Activated T-cell treated with anti-CD3 and anti-CD28 coated beads, Interleukin-2, amount 50 U/mL, for 24 hours (primary cell): Measurements from ENCODE around the gene PDCD7.
"Not testable (repeated sequence)": the region's sequence is repeated elsewhere in the genome, so short reads cannot be mapped to it uniquely, and the experiment has no call there.

ENCODE experiments used
- DNase-seq: peaks from one replicate; pipeline ENCODE4 v3.0.0-alpha.2; 2020
- H3K27ac Mint-ChIP-seq: 2 replicates; pipeline ENCODE4 v1.8.0; 2020; ENCODE audit warnings: mild to moderate bottlenecking, mixed read lengths
- H3K27me3 Mint-ChIP-seq: 2 replicates; pipeline ENCODE4 v1.8.0; 2020; ENCODE audit warnings: mixed read lengths
- H3K36me3 Mint-ChIP-seq: 2 replicates; pipeline ENCODE4 v1.8.0; 2020; ENCODE audit warnings: low read depth, mixed read lengths
- H3K4me1 Mint-ChIP-seq: 2 replicates; pipeline ENCODE4 v1.8.0; 2020; ENCODE audit warnings: low read depth, mixed read lengths
- H3K4me3 Mint-ChIP-seq: 2 replicates; pipeline ENCODE4 v1.8.0; 2020; ENCODE audit warnings: mild to moderate bottlenecking, moderate library complexity, mixed read lengths
- H3K9me3 Mint-ChIP-seq: 2 replicates; pipeline ENCODE4 v1.8.0; 2020; ENCODE audit warnings: mixed read lengths

The PDCD7 gene

GRCh38 chr15:65154720-65155119 lies 21.1 kb upstream of the PDCD7 start:
- Mint-ChIP-seq H3K27me3 (no peaks in the 10 kb centered on the region), H3K4me1 (no peaks in the 10 kb centered on the region), H3K27ac (no peak overlapping the region), H3K36me3 (peaks cover 87% of the 10 kb centered on the region), H3K4me3 (no peak overlapping the region), H3K9me3 (no peaks in the 10 kb centered on the region)
- DNase-seq = no peak

DNA sequence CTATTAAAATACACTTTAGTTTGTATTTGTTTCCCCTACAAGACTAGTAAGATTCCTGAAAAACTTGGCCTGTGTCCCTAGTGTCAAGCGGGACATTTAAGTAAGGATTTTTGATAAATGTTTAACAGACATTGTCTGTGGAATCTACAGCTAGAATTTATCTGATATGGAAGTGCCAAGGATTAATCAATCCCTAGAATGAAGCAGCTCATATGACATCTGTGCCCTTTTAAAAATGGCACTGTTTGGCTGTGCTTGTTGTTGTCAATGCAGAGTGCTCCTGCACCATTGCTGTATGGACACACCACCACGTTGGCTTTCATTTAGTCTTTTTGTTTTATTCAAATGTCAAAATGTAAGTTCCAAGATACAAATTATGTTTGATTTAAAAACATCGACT lies 14.3 kb upstream of the PDCD7 start:
- Mint-ChIP-seq H3K9me3 (no peaks in the 10 kb centered on the region), H3K4me1 (no peaks in the 10 kb centered on the region), H3K36me3 (peaks cover 62% of the 10 kb centered on the region), H3K4me3 (no peak overlapping the region), H3K27me3 (no peaks in the 10 kb centered on the region), H3K27ac (peak overlapping the region; percentile 5)
- DNase-seq = no peak

DNA sequence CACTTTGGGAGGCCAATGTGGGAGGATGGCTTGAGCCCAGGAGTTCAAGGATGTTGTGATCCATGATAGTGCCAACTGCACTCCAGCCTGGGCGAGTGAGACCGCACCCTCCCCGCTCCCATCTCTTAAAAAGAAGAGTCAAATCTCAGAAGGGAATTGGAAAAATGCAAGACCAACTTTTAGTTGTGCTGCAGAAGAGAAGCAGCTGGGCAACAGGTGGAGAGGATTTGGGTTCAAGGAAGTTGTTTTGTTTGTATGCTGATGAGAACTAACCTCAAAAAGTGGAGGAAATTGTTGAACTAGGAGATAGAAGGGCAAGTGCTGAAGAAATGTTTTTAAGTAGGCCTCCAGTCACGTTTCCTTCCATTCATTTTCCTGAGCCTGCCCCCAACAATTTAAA lies 12.8 kb upstream of the PDCD7 start:
- no peak for DNase-seq
- H3K27ac Mint-ChIP-seq = peak overlapping the region; percentile 27
- H3K36me3 Mint-ChIP-seq = peaks cover 50% of the 10 kb centered on the region
- H3K4me3 Mint-ChIP-seq = no peak overlapping the region
- no peaks in the 10 kb centered on the region for H3K9me3 Mint-ChIP-seq
- no peaks in the 10 kb centered on the region for H3K4me1 Mint-ChIP-seq
- no peaks in the 10 kb centered on the region for H3K27me3 Mint-ChIP-seq

DNA sequence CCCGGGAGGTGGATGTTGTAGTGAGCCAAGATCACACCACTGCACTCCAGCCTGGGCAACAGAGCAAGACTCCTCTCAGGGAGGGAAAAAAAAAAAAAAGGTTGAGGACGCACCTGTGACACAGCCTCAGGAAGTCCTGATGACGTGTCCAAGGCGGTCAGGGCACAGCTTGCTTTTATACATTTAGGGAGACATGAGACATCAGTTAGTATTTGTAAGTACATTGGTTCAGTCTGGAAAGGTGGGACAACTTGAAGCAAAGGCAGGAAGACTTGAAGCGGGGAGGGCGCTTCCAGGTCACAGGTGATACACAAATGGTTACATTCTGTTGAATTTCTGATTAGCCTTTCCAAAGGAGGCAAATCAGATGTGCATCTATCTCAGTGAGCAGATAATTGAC lies 5.0 kb upstream of the PDCD7 start:
- DNase-seq, H3K27ac Mint-ChIP-seq, H3K9me3 Mint-ChIP-seq, H3K36me3 Mint-ChIP-seq, H3K4me3 Mint-ChIP-seq, H3K4me1 Mint-ChIP-seq, H3K27me3 Mint-ChIP-seq: not testable (repeated sequence)

- H3K4me1 Mint-ChIP-seq, H3K36me3 Mint-ChIP-seq, H3K9me3 Mint-ChIP-seq, H3K27ac Mint-ChIP-seq, DNase-seq, H3K4me3 Mint-ChIP-seq, H3K27me3 Mint-ChIP-seq: not testable (repeated sequence)
Observed at GRCh38 chr15:65137893-65138292, 4.3 kb upstream of the PDCD7 start.

GRCh38 chr15:65137089-65137488 lies 3.5 kb upstream of the PDCD7 start:
- H3K27me3 Mint-ChIP-seq = not testable (repeated sequence)

DNA sequence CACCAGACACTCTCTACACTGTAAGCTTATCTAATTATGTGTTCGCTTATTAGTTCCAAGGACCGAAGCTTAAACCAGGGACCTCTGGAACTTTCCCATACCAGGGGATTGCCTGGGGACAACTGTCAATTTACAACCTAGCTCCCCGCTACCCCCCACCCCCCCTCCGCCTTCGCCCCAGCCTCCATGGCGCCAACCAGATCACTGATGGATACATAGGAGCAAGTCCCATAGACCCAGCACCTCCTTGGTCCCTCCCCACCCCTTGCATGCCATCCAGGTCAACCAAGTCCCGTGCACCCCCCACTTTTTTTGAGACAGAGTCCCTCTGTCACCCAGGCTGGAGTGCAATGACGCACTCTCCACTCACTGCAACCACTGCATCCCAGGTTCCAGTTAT lies 930 bp upstream of the PDCD7 start:
- H3K4me3 Mint-ChIP-seq = peak overlapping the region; percentile 93
- peaks cover 7% of the 10 kb centered on the region for H3K9me3 Mint-ChIP-seq
- peaks cover 24% of the 10 kb centered on the region for H3K36me3 Mint-ChIP-seq
- H3K27me3 Mint-ChIP-seq = no peaks in the 10 kb centered on the region
- no peak for DNase-seq
- H3K4me1 Mint-ChIP-seq = peaks cover 21% of the 10 kb centered on the region
- H3K27ac Mint-ChIP-seq = no peak overlapping the region

More at GRCh38 chr15:65137089-65137488, 3.5 kb upstream of the PDCD7 start:
- H3K4me3 Mint-ChIP-seq, H3K4me1 Mint-ChIP-seq, H3K9me3 Mint-ChIP-seq, DNase-seq, H3K27ac Mint-ChIP-seq: not testable (repeated sequence)
- peaks cover 11% of the 10 kb centered on the region for H3K36me3 Mint-ChIP-seq

DNA sequence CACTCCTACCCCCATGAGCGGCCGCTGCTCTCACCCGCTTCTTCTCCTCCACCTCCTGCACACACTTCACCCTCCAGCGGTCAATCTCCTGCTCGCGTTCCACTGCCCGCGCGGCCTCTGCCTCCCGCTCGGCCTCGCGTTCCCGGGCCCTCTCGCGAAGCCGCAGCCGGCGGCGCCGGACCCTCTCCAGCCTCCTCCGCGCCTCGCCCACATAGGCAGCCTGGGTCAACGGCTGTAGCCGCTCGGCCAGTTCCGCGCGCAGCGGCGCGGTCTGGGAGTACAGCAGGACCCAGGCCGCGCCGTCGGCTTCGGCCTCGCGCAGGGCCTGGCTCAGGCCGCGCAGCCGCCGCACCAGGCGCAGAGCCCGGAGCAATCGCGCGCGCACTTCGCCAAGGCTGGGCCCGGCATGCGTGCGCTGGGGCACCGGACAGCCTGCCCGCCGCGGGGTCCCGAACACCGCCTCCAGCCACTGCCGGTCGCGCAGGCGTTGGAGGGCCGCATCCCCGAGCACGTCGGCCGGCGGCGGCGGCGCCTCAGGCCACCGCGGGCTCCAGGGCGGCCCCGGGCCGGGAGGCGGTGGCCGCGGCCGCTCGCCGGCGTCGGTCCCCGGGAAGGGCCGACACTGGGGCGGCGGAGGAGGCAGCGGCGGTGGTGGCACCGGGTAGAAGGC lies 595 bp downstream of the PDCD7 start:
- Mint-ChIP-seq H3K36me3 (peaks cover 39% of the 10 kb centered on the region), H3K27ac (peak overlapping the region; percentile 88), H3K9me3 (peaks cover 7% of the 10 kb centered on the region), H3K27me3 (no peaks in the 10 kb centered on the region), H3K4me1 (peaks cover 28% of the 10 kb centered on the region), H3K4me3 (peak overlapping the region; percentile 93)
- peak; percentile 59 for DNase-seq

GRCh38 chr15:65130941-65131340 lies 2.7 kb downstream of the PDCD7 start:
- Mint-ChIP-seq H3K27ac (peak overlapping the region; percentile 20), H3K4me1 (peaks cover 33% of the 10 kb centered on the region), H3K9me3 (no peaks in the 10 kb centered on the region), H3K27me3 (no peaks in the 10 kb centered on the region), H3K36me3 (peaks cover 58% of the 10 kb centered on the region), H3K4me3 (no peak overlapping the region)
- no peak for DNase-seq

- Mint-ChIP-seq H3K4me1 (no peaks in the 10 kb centered on the region), H3K27ac (no peak overlapping the region), H3K4me3 (no peak overlapping the region), H3K9me3 (no peaks in the 10 kb centered on the region), H3K27me3 (no peaks in the 10 kb centered on the region), H3K36me3 (peaks cover 88% of the 10 kb centered on the region)
- no peak for DNase-seq
Observed at GRCh38 chr15:65115542-65115941, 18.1 kb downstream of the PDCD7 start.

GRCh38 chr15:65115086-65115485 lies 18.5 kb downstream of the PDCD7 start, which contains the start of gene UBAP1L:
Gene UBAP1L, minus strand, starts transcription at chr15:65115200. Its CDS starts 8,985 bp downstream, at chr15:65106215.
- DNase-seq = no peak
- peaks cover 86% of the 10 kb centered on the region for H3K36me3 Mint-ChIP-seq
- H3K27me3 Mint-ChIP-seq = no peaks in the 10 kb centered on the region
- no peak within 1 kb of the TSS for H3K27ac Mint-ChIP-seq
- H3K9me3 Mint-ChIP-seq = no peaks in the 10 kb centered on the region
- no peaks in the 10 kb centered on the region for H3K4me1 Mint-ChIP-seq
- H3K4me3 Mint-ChIP-seq = no peak within 1 kb of the TSS

DNA sequence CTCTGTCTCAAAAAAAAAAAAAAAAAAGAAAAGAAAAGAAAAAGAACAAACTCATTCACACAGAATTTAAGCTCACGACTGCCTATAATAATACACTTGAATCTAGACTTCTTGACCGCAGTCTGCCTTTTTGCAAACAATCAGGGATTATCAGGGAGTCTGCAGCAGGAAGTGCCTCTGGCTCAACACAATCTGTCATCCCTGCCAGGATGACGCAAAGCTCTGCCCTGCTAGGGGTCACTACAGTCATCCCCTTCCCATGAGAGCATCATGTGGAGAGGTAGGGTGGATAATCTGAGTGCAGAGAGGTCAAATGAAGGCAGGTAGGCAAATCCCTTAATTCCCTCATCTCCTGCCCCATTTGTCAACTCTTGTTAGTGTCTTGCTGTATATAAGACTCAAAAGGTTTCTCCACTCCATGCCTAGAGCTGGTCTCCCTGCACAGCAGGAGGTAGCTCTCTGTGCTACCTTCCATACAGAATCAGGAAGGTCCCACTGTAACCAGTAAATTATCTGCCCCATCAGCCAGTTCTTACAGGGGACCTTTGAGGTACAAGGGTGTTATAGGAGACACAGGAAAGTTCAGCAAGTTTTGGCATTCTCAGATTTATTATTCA lies 22.8 kb downstream of the PDCD7 start:
- peaks cover 5% of the 10 kb centered on the region for H3K4me1 Mint-ChIP-seq
- no peak overlapping the region for H3K4me3 Mint-ChIP-seq
- H3K27ac Mint-ChIP-seq = peak overlapping the region; percentile 5
- no peaks in the 10 kb centered on the region for H3K27me3 Mint-ChIP-seq
- no peaks in the 10 kb centered on the region for H3K9me3 Mint-ChIP-seq
- no peak for DNase-seq
- peaks cover 69% of the 10 kb centered on the region for H3K36me3 Mint-ChIP-seq

DNA sequence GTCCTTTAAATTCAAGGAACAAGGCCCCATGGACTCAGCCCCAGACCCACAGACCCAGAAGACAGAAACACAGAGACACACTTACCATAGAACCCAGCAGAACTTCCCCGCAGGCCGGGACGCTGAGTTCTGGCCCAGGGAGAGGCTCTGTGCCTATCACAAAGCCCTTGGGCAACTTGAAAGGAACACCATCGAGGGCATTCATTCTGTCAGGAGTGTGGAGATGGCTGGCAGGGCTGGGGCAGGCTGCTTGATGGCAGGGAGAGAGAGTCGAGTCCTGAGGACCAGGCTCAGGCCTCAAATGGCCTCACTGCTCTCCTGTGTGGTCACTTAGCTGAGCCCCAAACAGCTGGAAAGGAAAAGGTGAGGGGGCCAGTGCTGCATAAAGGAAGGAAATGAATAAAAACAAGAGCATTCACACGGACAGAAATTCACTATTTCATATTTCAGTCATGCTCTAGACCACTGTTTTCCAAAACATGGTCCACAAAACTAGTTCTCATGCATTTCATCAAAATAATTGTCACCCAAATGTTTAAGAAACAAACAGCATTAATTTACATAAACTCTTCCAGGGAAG lies 27.5 kb downstream of the PDCD7 start:
- DNase-seq = no peak
- no peaks in the 10 kb centered on the region for H3K9me3 Mint-ChIP-seq
- H3K36me3 Mint-ChIP-seq = peaks cover 65% of the 10 kb centered on the region
- peaks cover 5% of the 10 kb centered on the region for H3K4me1 Mint-ChIP-seq
- H3K27ac Mint-ChIP-seq = no peak overlapping the region
- H3K4me3 Mint-ChIP-seq = no peak overlapping the region
- no peaks in the 10 kb centered on the region for H3K27me3 Mint-ChIP-seq

GRCh38 chr15:65105038-65105437 lies 28.6 kb downstream of the PDCD7 start:
- H3K27ac Mint-ChIP-seq = no peak overlapping the region
- H3K4me1 Mint-ChIP-seq = peaks cover 5% of the 10 kb centered on the region
- no peaks in the 10 kb centered on the region for H3K9me3 Mint-ChIP-seq
- no peaks in the 10 kb centered on the region for H3K27me3 Mint-ChIP-seq
- peaks cover 70% of the 10 kb centered on the region for H3K36me3 Mint-ChIP-seq
- no peak overlapping the region for H3K4me3 Mint-ChIP-seq
- no peak for DNase-seq

GRCh38 chr15:65102912-65103311 lies 30.7 kb downstream of the PDCD7 start:
- Mint-ChIP-seq H3K36me3 (peaks cover 80% of the 10 kb centered on the region), H3K4me1 (peaks cover 5% of the 10 kb centered on the region), H3K4me3 (no peak overlapping the region), H3K27ac (no peak overlapping the region), H3K27me3 (no peaks in the 10 kb centered on the region), H3K9me3 (no peaks in the 10 kb centered on the region)
- no peak for DNase-seq
